Glomerular endothelial cell (primary cell): ENCODE results near the gene RNASEH1. TPM values are rescaled to one million over a fixed set of nuclear protein-coding genes. Genes with fewer than 3 reads are reported as not detected.

Experiments used
- total RNA-seq: library from RNA; depleted of rRNA; stranded (reverse); fragments of >200 nt; gene quantifications from 2 replicates; pipeline ENCODE4 v1.2.3, GENCODE V29; 2015

Gene RNASEH1
- total RNA-seq, 1 donor from 2014 or later = 20.8 TPM

Other genes with a start within 250 kb of the RNASEH1 start
- 40.7 and 52.8 TPM in 2 replicates for gene EIPR1, start 180.5 kb downstream of the RNASEH1 start, total RNA-seq
- gene TRAPPC12, start 178.6 kb downstream of the RNASEH1 start, total RNA-seq = 61.8 and 76.0 TPM in 2 replicates
- 42.5 and 48.5 TPM in 2 replicates for gene ADI1, start 38.8 kb downstream of the RNASEH1 start, total RNA-seq
- gene RPS7, start 16.9 kb upstream of the RNASEH1 start, total RNA-seq = 2,854 and 3,812 TPM in 2 replicates
- 0.29 TPM in 1 of 2 replicates, not detected in the other for gene COLEC11, start 36.8 kb upstream of the RNASEH1 start, total RNA-seq
- not detected in 2 replicates for gene ALLC, start 99.9 kb upstream of the RNASEH1 start, total RNA-seq
- not detected in 2 replicates for gene DCDC2C, start 145.2 kb upstream of the RNASEH1 start, total RNA-seq